HFFc6 (cell line): ENCODE measurements around the gene HOXB1. TPM values are rescaled to one million over a fixed set of nuclear protein-coding genes. Genes with fewer than 3 reads are reported as not detected.

ENCODE experiments used
- DNase-seq: peaks from one replicate; pipeline ENCODE4 v3.0.0-alpha.2; 2018
- H3K27ac Mint-ChIP-seq: 2 replicates; pipeline ENCODE4 v1.8.0; 2020; ENCODE audit warnings: mild to moderate bottlenecking, mixed read lengths
- H3K27me3 Mint-ChIP-seq: 2 replicates; pipeline ENCODE4 v1.8.0; 2021; ENCODE audit warnings: mild to moderate bottlenecking, moderate library complexity, mixed read lengths; ENCODE audit not compliant: insufficient read depth
- H3K36me3 Mint-ChIP-seq: 2 replicates; pipeline ENCODE4 v1.8.0; 2021; ENCODE audit warnings: low read depth, mixed read lengths
- H3K4me1 Mint-ChIP-seq: 2 replicates; pipeline ENCODE4 v1.8.0; 2020; ENCODE audit warnings: low read depth, mixed read lengths
- H3K4me3 Mint-ChIP-seq: 2 replicates; pipeline ENCODE4 v1.8.0; 2020; ENCODE audit warnings: mild to moderate bottlenecking, moderate library complexity, mixed read lengths
- H3K9me3 Mint-ChIP-seq: 2 replicates; pipeline ENCODE4 v1.8.0; 2020; ENCODE audit warnings: mild to moderate bottlenecking, mixed read lengths
- total RNA-seq, 6 experiments: library from RNA; stranded (reverse); fragmentation: NEBNext Ultra II Directional; extraction: Animal tissue kit (Norgen Biotek cat#: 25700); gene quantifications; 2 replicates in 1 of 6; 3 replicates in 5 of 6; pipeline ENCODE4 v1.2.3, GENCODE V29; 2021
- TF ChIP-seq, protein P1 (sequence below): fragments of 200-600 bp; sonication (generic); IDR thresholded peaks from 2 replicates; pipeline ENCODE4 v1.5.0; 2021; ENCODE audit warnings: antibody characterized with exemption, mild to moderate bottlenecking

Gene HOXB1
- total RNA-seq, 6 experiments from 2014 or later: not detected

DNA sequence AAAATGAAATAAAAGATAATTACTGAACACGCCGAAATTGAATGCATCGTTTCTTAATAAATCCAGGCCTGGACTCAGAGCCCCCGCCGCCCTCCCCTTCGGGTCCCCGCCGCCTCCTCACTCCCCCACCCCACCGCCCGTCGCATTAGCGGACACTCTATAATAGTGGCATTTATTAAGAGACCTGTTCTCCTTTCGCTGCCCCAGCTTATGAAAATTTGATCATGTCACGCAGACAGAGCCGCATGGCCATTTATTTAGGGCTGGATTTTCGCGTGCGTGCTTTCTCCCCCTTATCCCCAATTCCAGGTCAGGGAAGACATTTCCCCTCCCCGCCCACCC, 20.4 kb upstream of the HOXB1 start:
- Mint-ChIP-seq H3K27me3 (peaks cover 69% of the 10 kb centered on the region), H3K9me3 (no peaks in the 10 kb centered on the region), H3K4me3 (no peak overlapping the region), H3K27ac (no peak overlapping the region), H3K4me1 (no peaks in the 10 kb centered on the region), H3K36me3 (no peaks in the 10 kb centered on the region)
- no peak for DNase-seq
- TF ChIP-seq, protein P1, sequence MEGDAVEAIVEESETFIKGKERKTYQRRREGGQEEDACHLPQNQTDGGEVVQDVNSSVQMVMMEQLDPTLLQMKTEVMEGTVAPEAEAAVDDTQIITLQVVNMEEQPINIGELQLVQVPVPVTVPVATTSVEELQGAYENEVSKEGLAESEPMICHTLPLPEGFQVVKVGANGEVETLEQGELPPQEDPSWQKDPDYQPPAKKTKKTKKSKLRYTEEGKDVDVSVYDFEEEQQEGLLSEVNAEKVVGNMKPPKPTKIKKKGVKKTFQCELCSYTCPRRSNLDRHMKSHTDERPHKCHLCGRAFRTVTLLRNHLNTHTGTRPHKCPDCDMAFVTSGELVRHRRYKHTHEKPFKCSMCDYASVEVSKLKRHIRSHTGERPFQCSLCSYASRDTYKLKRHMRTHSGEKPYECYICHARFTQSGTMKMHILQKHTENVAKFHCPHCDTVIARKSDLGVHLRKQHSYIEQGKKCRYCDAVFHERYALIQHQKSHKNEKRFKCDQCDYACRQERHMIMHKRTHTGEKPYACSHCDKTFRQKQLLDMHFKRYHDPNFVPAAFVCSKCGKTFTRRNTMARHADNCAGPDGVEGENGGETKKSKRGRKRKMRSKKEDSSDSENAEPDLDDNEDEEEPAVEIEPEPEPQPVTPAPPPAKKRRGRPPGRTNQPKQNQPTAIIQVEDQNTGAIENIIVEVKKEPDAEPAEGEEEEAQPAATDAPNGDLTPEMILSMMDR: no peak

DNA sequence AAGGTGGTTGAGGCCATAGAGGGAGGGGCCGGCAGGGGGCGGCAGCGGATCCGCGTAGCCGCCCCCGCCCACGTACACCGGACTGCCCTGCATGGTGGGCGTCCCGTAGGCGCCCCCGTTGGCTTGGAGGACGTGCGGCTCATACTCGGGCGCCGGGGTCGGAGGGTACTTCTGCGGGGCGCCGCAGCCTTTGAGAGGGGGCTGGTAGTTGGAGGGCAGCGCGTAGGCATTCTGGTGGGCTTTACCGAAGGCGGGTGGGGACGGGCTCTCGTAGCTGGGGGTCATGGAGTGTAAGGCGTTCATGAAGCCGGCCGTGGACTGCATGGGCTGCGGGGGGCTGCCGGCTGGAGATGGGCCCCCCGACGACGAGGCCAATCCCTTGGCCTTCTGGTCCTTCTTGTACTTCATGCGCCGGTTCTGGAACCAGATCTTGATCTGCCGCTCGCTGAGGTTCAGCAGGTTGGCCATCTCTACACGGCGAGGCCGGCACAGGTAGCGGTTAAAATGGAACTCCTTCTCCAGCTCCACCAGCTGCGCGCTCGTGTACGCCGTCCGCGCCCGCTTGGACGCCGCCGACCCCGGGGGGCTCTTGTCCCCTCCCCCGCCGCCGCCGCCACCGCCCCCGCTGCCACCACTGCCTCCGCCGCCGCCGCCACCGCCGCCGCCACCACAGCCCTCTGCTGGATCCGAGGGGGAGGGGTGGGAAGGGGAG, 19.8 kb upstream of the HOXB1 start:
- Mint-ChIP-seq H3K4me1 (no peaks in the 10 kb centered on the region), H3K27me3 (peaks cover 68% of the 10 kb centered on the region), H3K9me3 (no peaks in the 10 kb centered on the region), H3K27ac (no peak overlapping the region), H3K4me3 (no peak overlapping the region), H3K36me3 (no peaks in the 10 kb centered on the region)
- no peak for DNase-seq
- TF ChIP-seq, protein P1: peak; percentile 31; the same call in 1 of the 2 replicates

DNA sequence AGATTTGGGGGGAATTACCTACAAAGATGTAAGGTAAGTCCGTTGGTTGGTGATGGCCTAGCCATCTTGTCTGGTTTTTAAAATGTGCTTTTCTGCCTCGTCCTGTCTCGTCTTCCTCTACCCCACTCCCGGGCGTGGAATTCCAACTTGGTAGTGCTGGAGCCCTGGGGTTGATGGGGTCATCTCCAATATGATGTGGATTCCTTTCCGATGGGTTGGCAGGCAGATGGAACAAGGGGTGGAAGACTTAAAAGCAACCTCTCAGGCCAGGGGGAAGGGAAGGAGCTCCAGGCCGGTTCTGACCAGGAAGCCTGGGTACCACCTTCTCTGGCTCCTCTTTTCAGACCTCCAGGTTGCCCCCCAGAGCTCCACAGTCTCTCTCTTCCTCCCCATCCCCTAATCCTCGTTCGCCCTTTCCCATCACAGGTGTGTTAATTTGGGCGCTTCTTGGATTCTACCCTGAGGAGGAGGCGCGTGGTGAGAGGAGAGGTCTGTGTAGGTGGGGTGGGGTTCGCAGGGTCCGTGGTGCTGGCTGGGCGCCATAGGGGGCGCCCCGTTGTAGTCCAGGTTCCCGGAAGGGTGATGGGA, 19.2 kb upstream of the HOXB1 start:
- Mint-ChIP-seq H3K27me3 (peaks cover 70% of the 10 kb centered on the region), H3K4me3 (no peak overlapping the region), H3K4me1 (no peaks in the 10 kb centered on the region), H3K36me3 (no peaks in the 10 kb centered on the region), H3K9me3 (no peaks in the 10 kb centered on the region), H3K27ac (no peak overlapping the region)
- no peak for DNase-seq
- TF ChIP-seq, protein P1: no peak

DNA sequence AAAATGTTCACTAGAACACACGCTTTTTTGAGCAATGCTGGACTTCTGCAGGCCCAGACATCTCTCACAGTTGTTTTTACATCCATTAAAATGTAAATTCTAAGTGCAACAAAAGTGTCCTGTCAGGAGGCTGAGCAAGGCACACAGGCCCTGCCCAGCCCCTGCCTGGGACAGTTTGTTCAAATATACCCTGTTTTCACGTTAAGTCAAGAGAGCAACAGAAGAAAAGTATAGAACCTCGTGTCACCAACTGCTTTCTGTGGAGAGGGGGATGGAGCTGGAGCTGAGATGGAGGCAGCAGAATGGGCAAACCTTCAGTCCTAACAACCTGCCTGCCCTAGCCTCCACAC, 18.4 kb upstream of the HOXB1 start:
- Mint-ChIP-seq H3K36me3 (no peaks in the 10 kb centered on the region), H3K9me3 (no peaks in the 10 kb centered on the region), H3K27me3 (peaks cover 66% of the 10 kb centered on the region), H3K27ac (no peak overlapping the region), H3K4me1 (no peaks in the 10 kb centered on the region), H3K4me3 (no peak overlapping the region)
- DNase-seq: no peak
- TF ChIP-seq, protein P1: no peak

DNA sequence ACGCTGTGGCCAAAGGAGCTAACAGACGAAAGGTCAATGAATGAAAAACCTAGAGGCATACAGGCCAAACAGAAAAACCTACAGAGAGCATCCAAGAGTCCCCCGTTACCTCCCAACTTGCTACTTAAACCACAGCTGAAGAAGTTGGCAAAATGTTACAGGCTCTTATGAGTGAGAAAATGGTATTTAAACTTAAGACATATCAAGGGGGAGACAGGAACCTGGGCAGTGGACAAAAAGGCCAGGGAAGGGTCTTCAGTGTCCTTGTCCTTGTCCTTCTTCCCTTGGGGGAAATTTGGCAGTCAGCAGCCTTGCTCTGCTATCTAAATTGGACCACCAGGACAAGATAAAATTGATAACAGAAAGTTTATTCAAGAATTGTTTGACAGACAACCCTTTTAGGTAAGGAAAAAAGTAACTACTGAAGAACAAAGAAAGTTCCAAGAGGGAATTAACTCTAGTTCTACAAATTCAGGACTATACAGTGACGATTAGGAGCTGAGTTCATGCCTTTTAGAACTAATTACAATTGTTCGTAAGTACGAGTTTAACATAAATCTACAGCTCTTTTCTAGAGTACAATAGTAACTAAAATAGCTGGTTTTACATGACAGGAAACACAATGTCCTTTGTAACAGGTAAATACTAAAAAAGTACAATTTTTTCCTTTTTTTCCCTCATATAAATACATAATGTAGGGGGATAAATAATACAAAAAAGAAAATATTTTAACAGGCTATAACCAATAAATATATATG, 17.9 kb upstream of the HOXB1 start:
- no peak overlapping the region for H3K27ac Mint-ChIP-seq
- no peaks in the 10 kb centered on the region for H3K4me1 Mint-ChIP-seq
- H3K4me3 Mint-ChIP-seq: no peak overlapping the region
- H3K36me3 Mint-ChIP-seq: no peaks in the 10 kb centered on the region
- DNase-seq: no peak
- TF ChIP-seq, protein P1: no peak
- no peaks in the 10 kb centered on the region for H3K9me3 Mint-ChIP-seq
- peaks cover 66% of the 10 kb centered on the region for H3K27me3 Mint-ChIP-seq
